ENCODE data around the gene SERPINB6. TPM values are rescaled to one million over a fixed set of nuclear protein-coding genes. Genes with fewer than 3 reads are reported as not detected.

SERPINB6 gene
- total and polyA plus RNA-seq, 2 of the 4 experiments (the other 2 are of a cell fraction) = 37.1 to 91.1 TPM

GRCh38 chr6:2999618-3000557, 28.5 kb upstream of the SERPINB6 start, which contains the start of gene NQO2 (continued):
- TF ChIP-seq RFX5 (IDR thresholded peaks at IDR 0.05; ENCODE audit: low read depth, low read length) = no peak

GRCh38 chr6:2998998-2999617, 27.7 kb upstream of the SERPINB6 start:
- dilution Hi-C loops (cut with HindIII; ENCODE audit: low sequenced_read_pairs, unreplicated experiment) (no loop called here), in situ Hi-C loops (cut with MboI; ENCODE audit: low sequenced_read_pairs) (loop anchor here (10.0 kb wide), 2 partner anchors 56 to 256 kb away; partner anchors contain the start of gene PSMG4), intact Hi-C loops (cut with micrococcal nuclease) (loop anchor here (1.0 to 5.0 kb wide), 2 partner anchors 54 to 733 kb away; no protein-coding TSS in a partner anchor)
- no TSS peak for BruUV-seq (replicated peaks)
- Histone ChIP-seq H3K27ac (ENCODE audit: insufficient read depth, low read length) (no peak overlapping the region; the same call in 1 of the 2 replicates), H3K4ac (ENCODE audit: low read depth, low read length) (0 out of 2 replicates have a peak overlapping the region, but pooled peaks have one; percentile 5), H3K4me1 (ENCODE audit: control insufficient read depth, insufficient read depth, low read length) (peaks cover 5% of the 10 kb centered on the region), H3K14ac (replicated peaks; ENCODE audit: low read depth, low read length) (no peak overlapping the region), H3K9ac (ENCODE audit: low read depth, low read length) (no peak overlapping the region; the same call in 1 of the 2 replicates), H3K9me3 (ENCODE audit: control insufficient read depth, insufficient read depth, low read length) (no peaks in the 10 kb centered on the region), H3K79me1 (ENCODE audit: low read depth in 1 of 2, low read length in 2 of 2) (peaks cover 0 to 16% of the 10 kb centered on the region in 2 experiments; a peak in 2 of 4 replicates), H3K27me3 (ENCODE audit: control insufficient read depth, insufficient read depth, low read length) (no peaks in the 10 kb centered on the region), H3K4me3 (ENCODE audit: insufficient read depth, low read depth, low read length) (peak overlapping the region; percentile 59), H3K36me3 (ENCODE audit: control insufficient read depth, insufficient read depth, low read length) (no peaks in the 10 kb centered on the region), H2AK5ac (ENCODE audit: low read depth, low read length) (no peak overlapping the region), H4K20me1 (ENCODE audit: insufficient read depth, low read length) (no peaks in the 10 kb centered on the region), H3K56ac (ENCODE audit: extremely low read depth, insufficient read depth, low read length) (no peak overlapping the region), H3K9me1 (ENCODE audit: insufficient read depth, low read length) (peaks cover 4% of the 10 kb centered on the region; the same call in 1 of the 2 replicates), H2AFZ (replicated peaks; ENCODE audit: low read length, poor library complexity) (peak overlapping the region; percentile 100), H2BK120ac (ENCODE audit: low read depth, low read length) (peak overlapping the region; percentile 38; the same call in 1 of the 2 replicates), H2BK5ac (ENCODE audit: low read depth, low read length, poor library complexity, severe bottlenecking) (peak overlapping the region; percentile 28), H2AK9ac (replicated peaks; ENCODE audit: low read depth, low read length, poor library complexity) (peak overlapping the region; percentile 90), H4K8ac (ENCODE audit: low read depth in 2 of 2, low read length in 2 of 2) (no peak overlapping the region), H3K4me2 (ENCODE audit: low read depth, low read length) (peak overlapping the region; percentile 89), H4K91ac (ENCODE audit: insufficient read depth, low read depth, low read length) (no peak overlapping the region), H3K18ac (ENCODE audit: low read depth, low read length) (no peak overlapping the region), H4K5ac (ENCODE audit: low read depth, low read length) (no peak overlapping the region), H3K23ac (ENCODE audit: low read depth, low read length) (no peak overlapping the region; the same call in 1 of the 2 replicates), H2BK15ac (ENCODE audit: low read depth, low read length) (no peak overlapping the region), H2BK20ac (ENCODE audit: low read depth, low read length) (no peak overlapping the region)
- ATAC-seq (ENCODE audit: low read depth) (peak; percentile 28), DNase-seq (peak; percentile 78)
- ChIA-PET POLR2A (ENCODE audit: unreplicated experiment) (interaction anchor here (0.6 kb wide), 3 partner anchors 25 to 130 kb away, joined by 3 to 6 read pairs (median 3); no protein-coding TSS in a partner anchor), CTCF (no interaction called here)
- TF ChIP-seq MXI1 (IDR thresholded peaks at IDR 0.05; ENCODE audit: borderline replicate concordance, low read depth, low read length) (no peak), POLR2A (IDR thresholded peaks at IDR 0.05; ENCODE audit: low read depth, low read length) (no peak), BHLHE40 (IDR thresholded peaks at IDR 0.05; ENCODE audit: low read depth, low read length) (peak; percentile 58; the same call in 1 of the 2 replicates), ELK1 (IDR thresholded peaks at IDR 0.05; ENCODE audit: borderline replicate concordance, low read depth, low read length) (no peak), RCOR1 (IDR thresholded peaks at IDR 0.05; ENCODE audit: insufficient replicate concordance, low read length) (peak; percentile 85), USF2 (IDR thresholded peaks at IDR 0.05; ENCODE audit: low read depth, low read length) (no peak), RFX5 (IDR thresholded peaks at IDR 0.05; ENCODE audit: low read depth, low read length) (no peak), MAFK (IDR thresholded peaks at IDR 0.05; ENCODE audit: low read depth, low read length) (no peak), CEBPB (IDR thresholded peaks at IDR 0.05; ENCODE audit: low read depth, low read length) (peak; percentile 93), MAZ (IDR thresholded peaks at IDR 0.05; ENCODE audit: borderline replicate concordance, low read depth, low read length) (no peak), NFE2L2 (IDR thresholded peaks at IDR 0.05; ENCODE audit: low read depth, low read length) (no peak)
- 3% methylated on average over 16 of the region's 30 CpGs; no CpG with 5 or more reads in 1 of the 2 experiments for WGBS, 2 experiments (ENCODE audit: extremely low coverage in 2 of 2, insufficient read length in 1 of 2)
